Peyer's patch (tissue), 4 donors: ENCODE measurements around the gene TCF3. TPM values are rescaled to one million over a fixed set of nuclear protein-coding genes. Genes with fewer than 3 reads are reported as not detected.
"Not testable (repeated sequence)": the region's sequence is repeated elsewhere in the genome, so short reads cannot be mapped to it uniquely, and the experiment has no call there.

Experiments
- DNase-seq, 3 donors: peaks; one replicate each; pipeline ENCODE4 v3.0.0-alpha.2; 2017 to 2019
- H3K27ac ChIP-seq, 4 donors: fragments of 200-600 bp; sonication (generic); one replicate each; pipeline ENCODE4 v1.5.1; 2016 to 2019
- H3K27me3 ChIP-seq, 2 donors: fragments of 200-600 bp; sonication (generic); one replicate each; pipeline ENCODE4 v1.5.1; 2019
- H3K36me3 ChIP-seq, 3 donors: fragments of 200-600 bp; sonication (generic); one replicate each; pipeline ENCODE4 v1.5.1; 2016 to 2019
- H3K4me1 ChIP-seq, 4 donors: fragments of 200-600 bp; sonication (generic); one replicate each; pipeline ENCODE4 v1.5.1; 2016 to 2019
- H3K4me3 ChIP-seq, 4 donors: fragments of 200-600 bp; sonication (generic); 1 replicate in 3 of 4; 2 replicates in 1 of 4; pipeline ENCODE4 v1.5.1; 2016 to 2019; ENCODE audit warnings: mild to moderate bottlenecking in 1 of 4
- H3K9me3 ChIP-seq, 4 donors: fragments of 200-600 bp; sonication (generic); one replicate each; pipeline ENCODE4 v1.5.1; 2016 to 2019; ENCODE audit warnings: mild to moderate bottlenecking in 1 of 4
- POLR2A ChIP-seq, 2 donors: fragments of 450-650 bp; IDR thresholded peaks; one replicate each; pipeline ENCODE4 v1.5.1; 2017; ENCODE audit warnings: antibody characterized with exemption in 2 of 2, mild to moderate bottlenecking in 2 of 2, moderate library complexity in 2 of 2
- total RNA-seq, 4 donors: library from RNA; depleted of rRNA; stranded (reverse); fragments of >200 nt; gene quantifications; one replicate each; pipeline ENCODE4 v1.1.0, GENCODE V29; 2016
- TF ChIP-seq, protein P1 (sequence below), 6 experiments: fragments of 450-650 bp in 4 of 6; fragments of 200-600 bp in 2 of 6; sonication (generic) in 1 of 6; IDR thresholded peaks; one replicate each; pipeline ENCODE4 v1.5.1; 2017 to 2019; ENCODE audit warnings: antibody characterized with exemption in 6 of 6, mild to moderate bottlenecking in 3 of 6, moderate library complexity in 1 of 6

Gene TCF3
- total RNA-seq, 4 donors from 2014 or later, result 49.2 to 112 (median 80.3) TPM

DNA sequence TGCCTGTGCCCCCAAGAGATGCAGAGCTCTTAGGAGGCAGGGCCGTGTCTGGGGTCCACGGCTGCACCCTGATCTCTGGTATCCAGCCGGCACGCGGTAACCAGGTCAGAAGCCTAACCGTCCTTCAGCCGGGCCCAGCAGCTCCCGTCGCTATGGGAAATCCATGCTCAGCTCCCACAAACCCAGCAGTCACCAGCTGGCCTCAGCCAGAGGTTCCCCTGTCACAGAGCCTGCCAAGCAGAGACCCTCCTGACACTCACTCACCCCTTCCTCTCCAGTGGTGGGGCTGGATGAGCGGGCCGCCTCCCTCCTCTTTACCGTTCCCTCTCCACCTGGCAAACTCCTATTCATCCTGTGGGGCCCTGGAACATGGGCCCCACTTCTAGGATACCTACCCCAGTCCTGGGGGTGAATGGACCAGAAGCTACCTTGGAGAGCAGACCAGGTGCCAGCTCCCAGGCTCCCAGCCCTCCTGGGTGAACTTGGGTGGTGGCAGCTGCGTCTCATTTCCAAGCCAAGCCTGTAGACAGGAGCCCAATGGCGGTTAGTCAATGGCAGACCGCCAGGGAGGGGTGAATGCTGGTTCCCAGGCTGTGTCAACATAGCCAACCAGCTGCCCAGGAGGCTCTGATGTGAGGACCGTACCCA is 21.4 kb upstream of the TCF3 start:
- H3K9me3 ChIP-seq, result no peaks in the 10 kb centered on the region
- no peak for TF ChIP-seq POLR2A (IDR thresholded peaks at IDR 0.05)
- TF ChIP-seq, protein P1, sequence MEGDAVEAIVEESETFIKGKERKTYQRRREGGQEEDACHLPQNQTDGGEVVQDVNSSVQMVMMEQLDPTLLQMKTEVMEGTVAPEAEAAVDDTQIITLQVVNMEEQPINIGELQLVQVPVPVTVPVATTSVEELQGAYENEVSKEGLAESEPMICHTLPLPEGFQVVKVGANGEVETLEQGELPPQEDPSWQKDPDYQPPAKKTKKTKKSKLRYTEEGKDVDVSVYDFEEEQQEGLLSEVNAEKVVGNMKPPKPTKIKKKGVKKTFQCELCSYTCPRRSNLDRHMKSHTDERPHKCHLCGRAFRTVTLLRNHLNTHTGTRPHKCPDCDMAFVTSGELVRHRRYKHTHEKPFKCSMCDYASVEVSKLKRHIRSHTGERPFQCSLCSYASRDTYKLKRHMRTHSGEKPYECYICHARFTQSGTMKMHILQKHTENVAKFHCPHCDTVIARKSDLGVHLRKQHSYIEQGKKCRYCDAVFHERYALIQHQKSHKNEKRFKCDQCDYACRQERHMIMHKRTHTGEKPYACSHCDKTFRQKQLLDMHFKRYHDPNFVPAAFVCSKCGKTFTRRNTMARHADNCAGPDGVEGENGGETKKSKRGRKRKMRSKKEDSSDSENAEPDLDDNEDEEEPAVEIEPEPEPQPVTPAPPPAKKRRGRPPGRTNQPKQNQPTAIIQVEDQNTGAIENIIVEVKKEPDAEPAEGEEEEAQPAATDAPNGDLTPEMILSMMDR (IDR thresholded peaks at IDR 0.05), result no peak
- H3K27ac ChIP-seq, result no peak overlapping the region
- H3K27me3 ChIP-seq, result peaks cover 0 to 31% of the 10 kb centered on the region in 2 donors
- DNase-seq, result peak in 1 of 3 donors; percentile 42
- no peak overlapping the region for H3K4me3 ChIP-seq
- H3K4me1 ChIP-seq, result peaks cover 0 to 23% (median 8%) of the 10 kb centered on the region in 4 donors
- H3K36me3 ChIP-seq, result no peaks in the 10 kb centered on the region

DNA sequence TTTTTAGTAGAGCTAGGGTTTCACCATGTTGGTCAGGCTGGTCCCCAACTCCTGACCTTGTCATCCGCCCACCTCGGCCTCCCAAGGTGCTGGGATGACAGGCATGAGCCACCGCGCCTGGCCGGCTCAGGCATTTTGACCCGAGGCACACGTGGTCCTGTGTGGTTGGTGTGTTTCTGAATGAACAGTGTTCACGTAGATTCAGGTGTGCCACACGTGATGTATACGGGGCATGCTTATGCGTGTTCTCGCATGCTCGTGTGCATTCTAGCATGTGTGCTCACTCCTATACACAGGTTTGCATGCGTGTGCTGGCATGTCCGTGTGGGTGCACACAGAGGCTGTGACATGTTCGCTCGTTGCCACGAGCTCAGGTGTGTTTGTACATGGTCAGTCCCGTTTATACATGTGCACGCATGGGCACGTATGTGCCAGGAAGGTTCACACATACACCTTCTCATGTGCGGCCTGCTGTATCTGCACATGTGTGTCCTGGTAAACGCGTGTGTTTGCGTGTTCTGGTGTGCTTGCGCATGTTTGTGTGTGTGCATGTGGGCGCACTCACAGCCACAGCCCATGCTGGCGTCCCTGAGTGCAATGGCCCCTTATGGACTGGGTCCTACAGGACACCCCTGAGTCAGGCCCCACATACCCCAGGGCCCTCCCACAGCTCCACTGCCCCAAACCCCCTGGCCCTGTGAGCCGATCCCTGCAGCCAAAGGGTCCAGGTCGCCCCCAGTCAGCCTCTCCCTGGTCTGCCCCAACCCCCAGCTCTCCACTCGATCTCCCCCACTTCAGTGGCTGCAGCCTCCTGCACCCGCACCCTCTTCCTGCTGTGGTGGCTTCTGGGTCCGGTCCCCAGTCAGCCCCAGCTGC is 20.6 kb upstream of the TCF3 start:
- TF ChIP-seq POLR2A (IDR thresholded peaks at IDR 0.05), result no peak
- TF ChIP-seq, protein P1 (IDR thresholded peaks at IDR 0.05), result no peak
- no peak overlapping the region for H3K4me3 ChIP-seq
- no peaks in the 10 kb centered on the region for H3K9me3 ChIP-seq
- no peak overlapping the region for H3K27ac ChIP-seq
- H3K4me1 ChIP-seq, result peaks cover 0 to 24% (median 9%) of the 10 kb centered on the region in 4 donors
- peak in 1 of 3 donors; percentile 39 for DNase-seq
- peaks cover 0 to 36% of the 10 kb centered on the region in 2 donors for H3K27me3 ChIP-seq
- no peaks in the 10 kb centered on the region for H3K36me3 ChIP-seq

DNA sequence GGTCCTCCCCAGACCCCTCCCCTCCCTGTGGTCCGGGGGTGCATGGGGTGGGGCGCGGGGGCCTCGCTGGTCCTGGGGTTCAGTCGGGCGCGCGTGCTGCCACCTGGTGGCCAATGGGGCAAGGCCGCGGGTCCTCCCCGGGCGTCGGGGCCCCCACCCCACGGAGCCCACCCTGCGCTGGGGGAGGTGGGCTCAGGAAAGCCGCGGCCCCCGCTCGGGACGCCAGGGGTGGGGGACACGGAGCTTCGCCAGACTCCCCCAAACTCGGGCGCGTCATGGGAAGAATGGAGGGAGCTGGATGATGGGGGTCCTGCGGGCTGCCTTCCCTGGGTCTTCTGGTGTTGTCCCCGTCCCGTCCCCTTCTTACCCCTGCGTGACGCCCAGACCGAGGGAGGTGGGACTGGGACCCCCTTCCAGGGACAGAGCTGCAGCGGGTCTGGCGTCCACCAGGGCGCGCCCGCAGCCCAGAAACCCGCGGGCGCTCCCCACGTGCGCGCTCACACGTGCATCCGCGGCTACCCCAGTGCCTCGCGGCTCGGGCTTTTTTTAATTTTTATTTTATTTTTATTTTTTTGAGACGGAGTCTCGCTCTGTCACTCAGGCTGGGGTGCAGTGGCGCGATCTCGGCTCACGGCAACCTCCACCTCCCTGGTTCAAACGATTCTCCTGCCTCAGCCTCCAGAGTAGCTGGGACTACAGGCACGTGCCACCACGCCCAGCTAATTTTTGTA is 19.8 kb upstream of the TCF3 start:
- H3K9me3 ChIP-seq, result no peaks in the 10 kb centered on the region
- peak overlapping the region in 1 of 4 donors; percentile 62 for H3K27ac ChIP-seq
- peak overlapping the region in 3 of 4 donors; percentile 1 to 49 (median 34) for H3K4me3 ChIP-seq
- peaks cover 0 to 42% of the 10 kb centered on the region in 2 donors for H3K27me3 ChIP-seq
- H3K36me3 ChIP-seq, result no peaks in the 10 kb centered on the region
- DNase-seq, result peak; percentile 60 to 75 (median 68)
- peaks cover 2 to 24% (median 11%) of the 10 kb centered on the region in 4 donors for H3K4me1 ChIP-seq
- no peak for TF ChIP-seq POLR2A (IDR thresholded peaks at IDR 0.05)
- TF ChIP-seq, protein P1 (IDR thresholded peaks at IDR 0.05), result peak; percentile 21 to 93 (median 69)

DNA sequence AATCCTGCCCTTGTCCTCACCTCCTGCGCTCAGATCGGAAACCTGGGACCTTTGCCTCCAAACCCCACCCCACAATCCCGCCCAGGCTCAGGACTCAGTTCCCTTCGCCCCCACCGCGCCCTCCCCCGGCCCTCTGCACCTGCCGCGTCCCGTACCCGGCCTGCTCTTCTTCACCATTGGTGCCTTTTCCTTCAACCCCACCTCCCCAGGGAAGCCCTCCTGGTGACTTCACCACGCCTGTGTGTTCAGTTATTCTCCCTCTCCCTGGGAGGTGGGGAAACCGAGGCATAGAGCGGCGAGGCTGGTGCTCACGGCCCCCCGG is 19.3 kb upstream of the TCF3 start:
- DNase-seq, result peak in 1 of 3 donors; percentile 40
- Histone ChIP-seq H3K27me3 (peaks cover 0 to 40% of the 10 kb centered on the region in 2 donors), H3K4me3 (peak overlapping the region in 3 of 4 donors; percentile 1 to 49 (median 34)), H3K36me3 (no peaks in the 10 kb centered on the region), H3K27ac (peak overlapping the region in 1 of 4 donors; percentile 62), H3K4me1 (peaks cover 2 to 24% (median 11%) of the 10 kb centered on the region in 4 donors), H3K9me3 (no peaks in the 10 kb centered on the region)
- no peak for TF ChIP-seq POLR2A (IDR thresholded peaks at IDR 0.05)
- TF ChIP-seq, protein P1 (IDR thresholded peaks at IDR 0.05), result no peak

DNA sequence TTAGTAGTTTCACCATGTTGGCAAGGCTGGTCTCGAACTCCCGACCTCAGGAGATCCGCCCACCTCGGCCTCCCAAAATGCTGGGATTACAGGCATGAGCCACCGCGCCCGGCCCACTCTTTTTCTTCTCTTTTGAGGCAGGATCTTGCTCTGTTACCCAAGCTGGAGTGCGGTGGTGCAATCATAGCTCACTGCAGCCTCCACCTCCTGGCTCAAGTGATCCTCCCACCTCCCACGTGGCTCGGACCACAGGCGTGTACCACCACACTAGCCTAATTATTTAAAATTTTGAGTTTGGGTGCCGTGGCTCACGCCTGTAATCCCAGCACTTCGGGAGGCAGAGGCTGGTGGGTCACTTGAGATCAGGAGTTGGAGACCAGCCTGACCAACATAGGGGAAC is 18.3 kb upstream of the TCF3 start:
- H3K4me3 ChIP-seq, H3K9me3 ChIP-seq, DNase-seq, H3K27ac ChIP-seq, H3K36me3 ChIP-seq: not testable (repeated sequence)
- peaks cover 2 to 20% (median 11%) of the 10 kb centered on the region in 4 donors for H3K4me1 ChIP-seq
- peaks cover 0 to 31% of the 10 kb centered on the region in 2 donors for H3K27me3 ChIP-seq
